ENCODE measurements around the gene KIF1B. TPM values are rescaled to one million over a fixed set of nuclear protein-coding genes. Genes with fewer than 3 reads are reported as not detected.
A peak's percentile ranks its signal among the peaks of the same experiment; 100 is the strongest.

The KIF1B gene
- total RNA-seq, 1 experiment from 2014 or later, result 69.5 TPM

- intact Hi-C loops (cut with micrococcal nuclease; ENCODE audit: unreplicated experiment), result no loop called here
- no peak overlapping the region for H3K4me3 ChIP-seq (ENCODE audit: low read depth, low read length, poor library complexity, severe bottlenecking)
- TF ChIP-seq EZH2 (IDR thresholded peaks at IDR 0.05; ENCODE audit: borderline replicate concordance, low read depth, low read length, poor library complexity, severe bottlenecking), result no peak
- no peak for TF ChIP-seq CTCF (conservative IDR thresholded peaks at IDR 0.05; ENCODE audit: low read depth, low read length)
- no peak overlapping the region for H3K27ac ChIP-seq (ENCODE audit: low read depth, low read length, poor library complexity, severe bottlenecking)
- H3K36me3 ChIP-seq (ENCODE audit: insufficient read depth, low read length, poor library complexity, severe bottlenecking), result no peaks in the 10 kb centered on the region
- POLR2A ChIA-PET (ENCODE audit: low non-redundant PET), result no interaction called here
- CTCF ChIA-PET, result no interaction called here
- no peaks in the 10 kb centered on the region for H3K9me3 ChIP-seq (ENCODE audit: low read depth, low read length, poor library complexity, severe bottlenecking)
- peaks cover 13% of the 10 kb centered on the region for H3K4me1 ChIP-seq (ENCODE audit: insufficient read depth, low read length, poor library complexity, severe bottlenecking)
- H3K27me3 ChIP-seq (replicated peaks; ENCODE audit: insufficient read depth, low read depth, low read length, poor library complexity), result no peaks in the 10 kb centered on the region
- no TSS peak for BruUV-seq (replicated peaks)
- DNase-seq (ENCODE audit: low spot score), result no peak
Observed at GRCh38 chr1:10208537-10208936, 1.8 kb upstream of the KIF1B start.

DNA sequence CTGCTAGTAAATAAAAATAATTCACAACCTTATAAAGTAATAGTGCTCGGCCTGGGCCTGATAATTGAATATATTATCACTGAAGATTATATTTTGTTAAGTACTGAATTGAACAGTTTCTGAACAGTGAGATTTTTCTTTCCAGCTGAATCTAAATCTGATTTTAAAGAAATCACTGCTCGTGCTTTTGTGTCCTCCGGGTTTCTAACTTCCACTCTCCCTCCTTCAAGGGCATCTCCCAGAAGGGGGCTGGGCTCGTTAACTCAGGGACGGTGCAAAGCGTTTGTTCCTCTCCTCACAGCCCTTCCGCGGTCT, 823 bp upstream of the KIF1B start:
- CTCF ChIA-PET, result interaction anchor here (0.6 to 1.4 kb wide), 4 partner anchors 18 to 128 kb away, joined by 3 to 6 read pairs (median 4); no protein-coding TSS in a partner anchor

GRCh38 chr1:10210841-10211804, 753 bp downstream of the KIF1B start:
- intact Hi-C loops (cut with micrococcal nuclease; ENCODE audit: unreplicated experiment), result loop anchor here (10.0 kb wide), 1 partner anchor 134 kb away; no protein-coding TSS in a partner anchor
- Histone ChIP-seq H3K9me3 (ENCODE audit: low read depth, low read length, poor library complexity, severe bottlenecking) (no peaks in the 10 kb centered on the region), H3K4me1 (ENCODE audit: insufficient read depth, low read length, poor library complexity, severe bottlenecking) (peaks cover 16% of the 10 kb centered on the region), H3K4me3 (ENCODE audit: low read depth, low read length, poor library complexity, severe bottlenecking) (peak overlapping the region; percentile 90), H3K27me3 (replicated peaks; ENCODE audit: insufficient read depth, low read depth, low read length, poor library complexity) (no peaks in the 10 kb centered on the region), H3K27ac (ENCODE audit: low read depth, low read length, poor library complexity, severe bottlenecking) (peak overlapping the region; percentile 90), H3K36me3 (ENCODE audit: insufficient read depth, low read length, poor library complexity, severe bottlenecking) (no peaks in the 10 kb centered on the region)
- TF ChIP-seq EZH2 (IDR thresholded peaks at IDR 0.05; ENCODE audit: borderline replicate concordance, low read depth, low read length, poor library complexity, severe bottlenecking), result no peak
- no peak for TF ChIP-seq CTCF (conservative IDR thresholded peaks at IDR 0.05; ENCODE audit: low read depth, low read length)
- ChIA-PET CTCF (interaction anchor here (1.3 to 1.4 kb wide), 2 partner anchors 48 to 55 kb away, joined by 3 to 4 read pairs; no protein-coding TSS in a partner anchor), POLR2A (ENCODE audit: low non-redundant PET) (no interaction called here)
- BruUV-seq (replicated peaks), result TSS peak; percentile 48
- DNase-seq (ENCODE audit: low spot score), result peak; percentile 58

More for the DNA sequence above, 823 bp upstream of the KIF1B start:
- intact Hi-C loops (cut with micrococcal nuclease; ENCODE audit: unreplicated experiment), result no loop called here
- Histone ChIP-seq H3K36me3 (ENCODE audit: insufficient read depth, low read length, poor library complexity, severe bottlenecking) (no peaks in the 10 kb centered on the region), H3K27ac (ENCODE audit: low read depth, low read length, poor library complexity, severe bottlenecking) (peak overlapping the region; percentile 90), H3K4me1 (ENCODE audit: insufficient read depth, low read length, poor library complexity, severe bottlenecking) (peaks cover 16% of the 10 kb centered on the region), H3K9me3 (ENCODE audit: low read depth, low read length, poor library complexity, severe bottlenecking) (no peaks in the 10 kb centered on the region), H3K27me3 (replicated peaks; ENCODE audit: insufficient read depth, low read depth, low read length, poor library complexity) (no peaks in the 10 kb centered on the region), H3K4me3 (ENCODE audit: low read depth, low read length, poor library complexity, severe bottlenecking) (peak overlapping the region; percentile 90)
- no peak for DNase-seq (ENCODE audit: low spot score)
- no TSS peak for BruUV-seq (replicated peaks)
- TF ChIP-seq CTCF (conservative IDR thresholded peaks at IDR 0.05; ENCODE audit: low read depth, low read length) (no peak), EZH2 (IDR thresholded peaks at IDR 0.05; ENCODE audit: borderline replicate concordance, low read depth, low read length, poor library complexity, severe bottlenecking) (no peak)
- POLR2A ChIA-PET (ENCODE audit: low non-redundant PET), result no interaction called here
